SK-N-SH (cell line): Measurements from ENCODE around the gene SNX5.

Experiments
- CHD2 ChIP-seq: fragments of 150-350 bp; IDR thresholded peaks from 2 replicates; pipeline ENCODE4 v1.6.1; 2018; ENCODE audit warnings: low read length; ENCODE audit not compliant: partially characterized antibody
- CTCF ChIP-seq: fragments of 200-600 bp; sonication (generic); IDR thresholded peaks from 2 replicates; pipeline ENCODE4 v1.6.1; 2017; ENCODE audit warnings: antibody characterized with exemption, mild to moderate bottlenecking, moderate library complexity
- EP300 ChIP-seq, 2 experiments: IDR thresholded peaks; 2 replicates each; pipeline versions ENCODE4 v1.4.0 to v1.6.1; 2012; ENCODE audit warnings: borderline replicate concordance in 1 of 2, low read depth in 1 of 2, low read length in 1 of 2
- FOXJ3 ChIP-seq: sonication (generic); formaldehyde crosslinking; IDR thresholded peaks from 2 replicates; pipeline ENCODE4 v1.5.1; 2020; ENCODE audit warnings: mild to moderate bottlenecking, missing genetic modification reagents
- MAX ChIP-seq: IDR thresholded peaks from 2 replicates; pipeline ENCODE4 v1.4.0; 2012; ENCODE audit warnings: low read depth
- NRF1 ChIP-seq: IDR thresholded peaks from 2 replicates; pipeline ENCODE4 v1.6.1; 2012; ENCODE audit warnings: low read depth, mild to moderate bottlenecking, low read length
- RAD21 ChIP-seq: IDR thresholded peaks from 2 replicates; pipeline ENCODE4 v1.6.1; 2012; ENCODE audit warnings: mild to moderate bottlenecking, low read length
- RXRA ChIP-seq: IDR thresholded peaks from 2 replicates; pipeline ENCODE4 v1.4.0; 2012; ENCODE audit warnings: low read depth, mild to moderate bottlenecking, borderline replicate concordance
- TCF12 ChIP-seq: IDR thresholded peaks from 2 replicates; pipeline ENCODE4 v1.4.0; 2012
- TEAD4 ChIP-seq: IDR thresholded peaks from 2 replicates; pipeline ENCODE4 v1.4.0; 2012; ENCODE audit warnings: mild to moderate bottlenecking, borderline replicate concordance; ENCODE audit not compliant: insufficient read depth
- USF2 ChIP-seq: fragments of 150-350 bp; IDR thresholded peaks from 2 replicates; pipeline ENCODE4 v1.6.1; 2017; ENCODE audit warnings: antibody characterized with exemption, low read length, low read depth, borderline replicate concordance

DNA sequence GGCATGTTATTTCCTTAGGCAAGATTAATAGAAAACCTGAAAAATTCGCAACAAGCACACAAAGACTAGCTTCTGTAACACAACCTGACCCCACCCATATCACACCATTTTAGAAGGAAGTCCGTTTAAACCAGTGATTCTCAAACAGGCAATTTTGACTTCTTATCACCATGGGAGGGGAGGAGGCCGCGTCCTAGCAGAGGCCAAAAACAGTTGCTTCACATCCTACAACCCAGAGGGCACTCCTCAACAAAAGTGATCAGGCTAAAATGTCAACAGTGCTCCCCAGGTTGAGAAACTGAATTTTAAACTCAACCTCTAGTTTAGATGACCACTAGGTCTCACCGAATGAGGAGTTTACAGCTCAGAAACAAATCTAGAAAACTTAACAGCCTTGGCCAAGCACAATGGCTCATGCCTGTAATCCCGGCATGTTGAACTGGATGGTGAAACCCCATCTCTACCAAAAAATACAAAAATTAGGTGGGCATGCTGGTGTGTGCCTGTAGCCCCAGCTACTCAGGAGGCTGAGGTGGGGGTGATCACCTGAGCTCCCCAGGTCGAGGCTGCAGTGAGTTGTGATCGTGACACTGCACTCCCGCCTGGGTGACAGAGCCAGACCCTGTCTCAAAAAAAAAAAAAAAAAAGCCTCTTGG is 3.4 kb downstream of the SNX5 start:
- TF ChIP-seq CTCF (no peak), TEAD4 (no peak), EP300 (IDR thresholded peaks at IDR 0.05; ENCODE audit: borderline replicate concordance in 1 of 2, low read depth in 1 of 2, low read length in 1 of 2) (no peak), MAX (no peak), CHD2 (no peak), NRF1 (no peak), TCF12 (no peak), RXRA (no peak), USF2 (no peak), RAD21 (no peak), FOXJ3 (CRISPR knock-in tag) (no peak)
